Neural progenitor cell (in vitro differentiated cells): Measurements from ENCODE around the gene SPN. TPM values are rescaled to one million over a fixed set of nuclear protein-coding genes. Genes with fewer than 3 reads are reported as not detected.
"Not testable (repeated sequence)": the region's sequence is repeated elsewhere in the genome, so short reads cannot be mapped to it uniquely, and the experiment has no call there.

Experiments used
- DNase-seq: peaks from one replicate; pipeline ENCODE4 v3.0.0-alpha.2; 2016; ENCODE audit warnings: low spot score
- H2AFZ ChIP-seq: fragments of 200-600 bp; sonication (generic); replicated peaks from 2 replicates; pipeline ENCODE4 v1.6.1; 2016; ENCODE audit warnings: antibody characterized with exemption
- H3F3A ChIP-seq: fragments of 200-600 bp; sonication (generic); 2 replicates; pipeline ENCODE4 v1.6.1; 2016; ENCODE audit warnings: antibody characterized with exemption, low read depth
- H3K27ac ChIP-seq: fragments of 200-600 bp; sonication (generic); 2 replicates; pipeline ENCODE4 v1.5.1; 2016; ENCODE audit warnings: mild to moderate bottlenecking
- H3K27me3 ChIP-seq: fragments of 200-600 bp; sonication (generic); 2 replicates; pipeline ENCODE4 v1.6.1; 2016; ENCODE audit warnings: mild to moderate bottlenecking, moderate library complexity
- H3K36me3 ChIP-seq: fragments of 200-600 bp; sonication (generic); 2 replicates; pipeline ENCODE4 v1.5.1; 2016
- H3K4me1 ChIP-seq: fragments of 200-600 bp; sonication (generic); 2 replicates; pipeline ENCODE4 v1.6.1; 2016; ENCODE audit warnings: mixed run types
- H3K4me2 ChIP-seq: fragments of 200-600 bp; sonication (generic); 2 replicates; pipeline ENCODE4 v1.6.1; 2016
- H3K4me3 ChIP-seq: fragments of 200-600 bp; sonication (generic); 2 replicates; pipeline ENCODE4 v1.5.1; 2016
- H3K79me2 ChIP-seq: fragments of 200-600 bp; sonication (generic); 2 replicates; pipeline ENCODE4 v1.6.1; 2016; ENCODE audit warnings: low read depth
- H3K9ac ChIP-seq: fragments of 200-600 bp; sonication (generic); 2 replicates; pipeline ENCODE4 v1.6.1; 2016
- H3K9me3 ChIP-seq: fragments of 200-600 bp; sonication (generic); 2 replicates; pipeline ENCODE4 v1.5.1; 2016; ENCODE audit warnings: low read depth
- H4K20me1 ChIP-seq: fragments of 200-600 bp; sonication (generic); 2 replicates; pipeline ENCODE4 v1.6.1; 2016; ENCODE audit warnings: low read depth
- H3K27ac Mint-ChIP-seq: 3 replicates; pipeline ENCODE4 v1.8.0; 2021; ENCODE audit warnings: mixed read lengths
- H3K27me3 Mint-ChIP-seq: 2 replicates; pipeline ENCODE4 v1.8.0; 2022; ENCODE audit warnings: low read depth, mild to moderate bottlenecking, inconsistent platforms, moderate library complexity, mixed read lengths; ENCODE audit not compliant: insufficient read depth
- H3K36me3 Mint-ChIP-seq: 3 replicates; pipeline ENCODE4 v1.8.0; 2021; ENCODE audit warnings: mixed read lengths
- H3K4me1 Mint-ChIP-seq: 3 replicates; pipeline ENCODE4 v1.8.0; 2021; ENCODE audit warnings: mixed read lengths
- H3K4me3 Mint-ChIP-seq: 3 replicates; pipeline ENCODE4 v1.8.0; 2021; ENCODE audit warnings: mild to moderate bottlenecking, moderate library complexity, mixed read lengths
- H3K9me3 Mint-ChIP-seq: 3 replicates; pipeline ENCODE4 v1.8.0; 2020; ENCODE audit warnings: mixed read lengths
- CTCF ChIP-seq: fragments of 200-600 bp; sonication (generic); IDR thresholded peaks from 2 replicates; pipeline ENCODE4 v1.5.1; 2017; ENCODE audit warnings: antibody characterized with exemption, mild to moderate bottlenecking
- EZH2 ChIP-seq: fragments of 200-600 bp; sonication (generic); IDR thresholded peaks from 2 replicates; pipeline ENCODE4 v1.6.1; 2017; ENCODE audit warnings: antibody characterized with exemption, mild to moderate bottlenecking, moderate library complexity
- EZH2phosphoT487 ChIP-seq: fragments of 200-600 bp; sonication (generic); IDR thresholded peaks from 2 replicates; pipeline ENCODE4 v1.6.1; 2017; ENCODE audit warnings: antibody characterized with exemption
- total RNA-seq: library from RNA; depleted of rRNA; stranded (reverse); fragments of >200 nt; gene quantifications from 2 replicates; pipeline ENCODE4 v1.2.3, GENCODE V29; 2015; ENCODE audit warnings: low replicate concordance

Gene SPN
- total RNA-seq = 0.02 and 0.25 TPM in 2 replicates

- no peaks in the 10 kb centered on the region for H3K27me3 ChIP-seq
- no peak within 1 kb of the TSS for H3K27ac ChIP-seq
- H3K79me2 ChIP-seq = no peaks in the 10 kb centered on the region
- Mint-ChIP-seq H3K27me3 (peaks cover 14% of the 10 kb centered on the region), H3K36me3 (no peaks in the 10 kb centered on the region), H3K4me1 (peaks cover 42% of the 10 kb centered on the region), H3K27ac (peak within 1 kb of the TSS; percentile 91), H3K4me3 (peak within 1 kb of the TSS; percentile 69), H3K9me3 (no peaks in the 10 kb centered on the region)
- H2AFZ ChIP-seq = no peak within 1 kb of the TSS
- DNase-seq = no peak
- TF ChIP-seq EZH2phosphoT487 (no peak), CTCF (no peak), EZH2 (no peak)
- H3K9me3 ChIP-seq = no peaks in the 10 kb centered on the region
- peaks cover 21% of the 10 kb centered on the region for H3K4me1 ChIP-seq
- peaks cover 18% of the 10 kb centered on the region for H3F3A ChIP-seq
- H4K20me1 ChIP-seq = no peaks in the 10 kb centered on the region
- no peak within 1 kb of the TSS for H3K4me2 ChIP-seq
- no peak within 1 kb of the TSS for H3K4me3 ChIP-seq
- H3K9ac ChIP-seq = no peak within 1 kb of the TSS
- no peaks in the 10 kb centered on the region for H3K36me3 ChIP-seq
Measured at GRCh38 chr16:29663016-29663806, at the start of gene SPN. Gene SPN (plus strand): TSS chr16:29663247. CDS start chr16:29663729, 482 bp downstream.

GRCh38 chr16:29613307-29614057 is 49.6 kb upstream of the SPN start:
- H3K27me3 Mint-ChIP-seq, H3K27ac Mint-ChIP-seq, H3K9ac ChIP-seq, H3K36me3 ChIP-seq, H3K27me3 ChIP-seq, H3K36me3 Mint-ChIP-seq, H3K27ac ChIP-seq, H3K9me3 Mint-ChIP-seq, H3K4me1 ChIP-seq, H3K9me3 ChIP-seq, H4K20me1 ChIP-seq: not testable (repeated sequence)
- H3K4me2 ChIP-seq = peak overlapping the region; percentile 84
- peak overlapping the region; percentile 61 for H3K4me3 ChIP-seq
- Mint-ChIP-seq H3K4me1 (peaks cover 25% of the 10 kb centered on the region), H3K4me3 (peak overlapping the region; percentile 86)
- H3K79me2 ChIP-seq = peaks cover 37% of the 10 kb centered on the region
- peak; percentile 95 for DNase-seq
- peak overlapping the region; percentile 21 for H2AFZ ChIP-seq
- peaks cover 11% of the 10 kb centered on the region for H3F3A ChIP-seq

- not testable (repeated sequence) for H3K27me3 Mint-ChIP-seq, H3K36me3 Mint-ChIP-seq, H3K27me3 ChIP-seq, H3K9me3 ChIP-seq, H3K4me1 ChIP-seq, H4K20me1 ChIP-seq, H3K36me3 ChIP-seq, H3K9me3 Mint-ChIP-seq, H3K27ac ChIP-seq, H3K9ac ChIP-seq, H3K27ac Mint-ChIP-seq
- Histone ChIP-seq H3K4me2 (peak overlapping the region; percentile 65), H3K4me3 (peak overlapping the region; percentile 19), H2AFZ (peak overlapping the region; percentile 79), H3F3A (peaks cover 11% of the 10 kb centered on the region), H3K79me2 (peaks cover 29% of the 10 kb centered on the region)
- peak; percentile 81 for DNase-seq
- peak; percentile 18 for TF ChIP-seq EZH2phosphoT487
- Mint-ChIP-seq H3K4me1 (peaks cover 16% of the 10 kb centered on the region), H3K4me3 (peak overlapping the region; percentile 70)
Measured at GRCh38 chr16:29614691-29615314, 48.2 kb upstream of the SPN start.

GRCh38 chr16:29616127-29616526 is 46.9 kb upstream of the SPN start:
- not testable (repeated sequence) for H3K4me3 ChIP-seq, H2AFZ ChIP-seq, DNase-seq, H3K27me3 ChIP-seq, H3K36me3 Mint-ChIP-seq, H3K27me3 Mint-ChIP-seq, H3K36me3 ChIP-seq, H3K9me3 ChIP-seq, H4K20me1 ChIP-seq, H3K9ac ChIP-seq, H3K9me3 Mint-ChIP-seq, H3K27ac Mint-ChIP-seq, H3K4me2 ChIP-seq, H3K27ac ChIP-seq, H3K4me1 ChIP-seq
- H3K4me1 Mint-ChIP-seq = peaks cover 16% of the 10 kb centered on the region
- Histone ChIP-seq H3F3A (peaks cover 11% of the 10 kb centered on the region), H3K79me2 (peaks cover 22% of the 10 kb centered on the region)
- H3K4me3 Mint-ChIP-seq = peak overlapping the region; percentile 11
